Measurements from ENCODE around the gene PDF. TPM values are rescaled to one million over a fixed set of nuclear protein-coding genes. Genes with fewer than 3 reads are reported as not detected.
A peak's percentile ranks its signal among the peaks of the same experiment; 100 is the strongest.

PDF gene, protein sequence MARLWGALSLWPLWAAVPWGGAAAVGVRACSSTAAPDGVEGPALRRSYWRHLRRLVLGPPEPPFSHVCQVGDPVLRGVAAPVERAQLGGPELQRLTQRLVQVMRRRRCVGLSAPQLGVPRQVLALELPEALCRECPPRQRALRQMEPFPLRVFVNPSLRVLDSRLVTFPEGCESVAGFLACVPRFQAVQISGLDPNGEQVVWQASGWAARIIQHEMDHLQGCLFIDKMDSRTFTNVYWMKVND
- 1 to 10 TPM; 5.7 to 6.0 TPM for total RNA-seq
- 1 to 10 TPM; 3.6 to 4.0 TPM for polyA plus RNA-seq
- long read RNA-seq, donor 1, transcript PDF-201 (2 exons, 1,158 nt): major isoform, 6 of 6 reads
- long read RNA-seq, donor 1, partial matches to known transcripts: 0 of 6 reads
- long read RNA-seq, donor 1, other reads (novel, unspliced or antisense): 0 of 6 reads
- long read RNA-seq, donor 2, partial matches to known transcripts: 0 of 2 reads
- long read RNA-seq, donor 2, other reads (novel, unspliced or antisense): 0 of 2 reads

DNA sequence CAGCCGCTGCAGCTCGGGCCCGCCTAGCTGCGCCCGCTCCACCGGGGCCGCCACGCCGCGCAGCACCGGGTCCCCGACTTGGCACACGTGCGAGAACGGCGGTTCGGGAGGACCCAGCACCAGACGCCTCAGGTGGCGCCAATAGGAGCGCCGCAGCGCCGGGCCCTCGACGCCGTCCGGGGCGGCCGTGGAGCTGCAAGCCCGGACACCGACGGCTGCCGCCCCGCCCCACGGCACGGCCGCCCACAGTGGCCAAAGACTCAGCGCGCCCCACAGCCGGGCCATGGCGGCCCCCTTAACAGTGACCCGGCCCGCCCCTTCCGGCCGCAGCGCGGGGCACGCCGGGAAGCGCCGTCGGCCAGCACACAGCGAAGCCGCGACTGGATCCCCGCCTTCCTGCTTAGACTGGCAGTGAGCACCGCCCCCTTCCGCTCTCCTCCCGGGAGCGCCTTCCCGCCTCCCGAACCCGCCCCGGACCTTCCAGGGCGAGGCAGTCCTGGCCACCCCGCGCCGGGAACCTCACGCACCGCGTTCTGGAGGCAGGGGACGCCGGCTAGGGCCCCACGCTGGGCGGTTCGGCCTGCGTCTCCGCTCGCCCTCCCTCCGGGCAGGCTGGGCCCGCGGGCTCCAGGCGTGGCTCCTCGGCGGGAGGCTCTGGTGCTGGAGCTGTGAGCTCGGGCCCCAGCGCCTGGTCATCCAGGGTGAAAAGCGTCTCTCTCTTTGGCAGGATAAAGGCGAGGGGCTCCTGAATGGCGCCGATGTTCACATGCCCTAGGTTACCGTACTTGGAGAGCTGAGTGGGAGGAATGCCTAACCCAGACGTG lies at the start of gene PDF:
PDF (minus strand) TSS at position 303 of the 824 bp plus-strand sequence; CDS start at position 285, 18 bp downstream.
- Histone ChIP-seq H3K4me1 (ENCODE audit: control insufficient read depth in 1 of 2, insufficient read depth in 2 of 2, low read length in 2 of 2) (no peaks in the 10 kb centered on the region), H3K4me3 (ENCODE audit: low read length in 2 of 2) (peak within 1 kb of the TSS; percentile 65 to 67), H3K9me3 (ENCODE audit: control insufficient read depth, low read length) (no peaks in the 10 kb centered on the region), H3K27me3 (ENCODE audit: control insufficient read depth in 1 of 2, insufficient read depth in 2 of 2, low read length in 1 of 2) (no peaks in the 10 kb centered on the region), H3K27ac (ENCODE audit: low read depth in 1 of 2, low read length in 2 of 2) (peak within 1 kb of the TSS; percentile 83 to 93), H3K36me3 (ENCODE audit: control insufficient read depth in 1 of 2, insufficient read depth in 2 of 2, low read length in 1 of 2) (peaks cover 2 to 11% of the 10 kb centered on the region in 2 donors)
- intact Hi-C loops (cut with DNase I): no loop called here
- WGBS, 2 donors: 0 to 1% methylated on average over 83 to 93 of the region's 93 CpGs
- ATAC-seq (ENCODE audit: low FRiP score): peak; percentile 97
- peak; percentile 96 to 98 for DNase-seq

DNA sequence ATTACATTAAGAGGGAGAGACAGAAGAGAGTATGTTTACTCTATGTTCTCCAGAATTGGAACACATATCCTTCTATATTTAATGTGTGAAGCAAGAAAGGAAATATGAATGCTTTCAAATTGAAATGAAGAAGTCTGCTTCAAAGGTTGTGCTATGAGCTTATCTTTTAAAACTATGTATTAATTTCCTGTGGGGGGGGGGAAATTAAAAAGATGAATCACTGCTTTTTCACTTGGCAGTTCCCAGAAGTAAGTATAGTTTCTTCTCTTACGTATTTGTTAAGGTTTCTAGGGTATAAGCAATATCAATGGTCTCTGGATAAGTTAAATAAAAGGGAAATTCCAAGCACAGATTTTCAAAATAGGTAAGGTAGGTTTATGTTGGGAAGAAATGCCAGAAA lies 48.4 kb upstream of the PDF start:
- H3K4me1 ChIP-seq (ENCODE audit: control insufficient read depth in 1 of 2, insufficient read depth in 2 of 2, low read length in 2 of 2): peaks cover 0 to 2% of the 10 kb centered on the region in 2 donors
- intact Hi-C loops (cut with DNase I): no loop called here
- no peaks in the 10 kb centered on the region for H3K9me3 ChIP-seq (ENCODE audit: control insufficient read depth, low read length)
- no peak for ATAC-seq (ENCODE audit: low FRiP score)
- no peaks in the 10 kb centered on the region for H3K27me3 ChIP-seq (ENCODE audit: control insufficient read depth in 1 of 2, insufficient read depth in 2 of 2, low read length in 1 of 2)
- H3K4me3 ChIP-seq (ENCODE audit: low read length in 2 of 2): no peak overlapping the region
- no peak for DNase-seq
- H3K27ac ChIP-seq (ENCODE audit: low read depth in 1 of 2, low read length in 2 of 2): no peak overlapping the region
- WGBS, 2 donors: 30 to 48% methylated on average over 1 of the region's 1 CpG
- peaks cover 3 to 6% of the 10 kb centered on the region in 2 donors for H3K36me3 ChIP-seq (ENCODE audit: control insufficient read depth in 1 of 2, insufficient read depth in 2 of 2, low read length in 1 of 2)

DNA sequence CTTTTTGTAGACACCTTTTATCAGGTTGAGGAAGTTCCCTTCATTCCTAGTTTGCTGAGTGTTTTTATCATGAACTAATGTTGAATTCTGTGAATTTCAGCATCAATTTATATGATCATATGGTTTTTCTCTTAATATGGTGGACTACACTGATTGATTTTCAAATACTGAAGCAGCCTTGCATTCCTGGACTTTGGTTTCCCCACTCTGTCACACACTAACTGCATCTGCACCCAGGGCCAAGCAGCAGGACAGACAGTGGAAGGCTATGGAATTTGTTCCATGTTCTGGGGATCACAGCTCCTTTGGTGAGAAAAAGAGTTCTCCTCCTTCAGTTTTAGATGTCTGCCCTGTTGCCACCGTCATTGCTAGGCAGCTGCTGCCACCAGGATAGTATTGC lies 47.6 kb upstream of the PDF start:
- Histone ChIP-seq H3K4me1 (ENCODE audit: control insufficient read depth in 1 of 2, insufficient read depth in 2 of 2, low read length in 2 of 2) (no peaks in the 10 kb centered on the region), H3K36me3 (ENCODE audit: control insufficient read depth in 1 of 2, insufficient read depth in 2 of 2, low read length in 1 of 2) (peaks cover 3 to 6% of the 10 kb centered on the region in 2 donors), H3K27ac (ENCODE audit: low read depth in 1 of 2, low read length in 2 of 2) (no peak overlapping the region), H3K4me3 (ENCODE audit: low read length in 2 of 2) (no peak overlapping the region), H3K9me3 (ENCODE audit: control insufficient read depth, low read length) (no peaks in the 10 kb centered on the region), H3K27me3 (ENCODE audit: control insufficient read depth in 1 of 2, insufficient read depth in 2 of 2, low read length in 1 of 2) (no peaks in the 10 kb centered on the region)
- no peak for DNase-seq
- ATAC-seq (ENCODE audit: low FRiP score): no peak
- 91 to 94% methylated on average over 1 of the region's 1 CpG for WGBS, 2 donors
- intact Hi-C loops (cut with DNase I): no loop called here

DNA sequence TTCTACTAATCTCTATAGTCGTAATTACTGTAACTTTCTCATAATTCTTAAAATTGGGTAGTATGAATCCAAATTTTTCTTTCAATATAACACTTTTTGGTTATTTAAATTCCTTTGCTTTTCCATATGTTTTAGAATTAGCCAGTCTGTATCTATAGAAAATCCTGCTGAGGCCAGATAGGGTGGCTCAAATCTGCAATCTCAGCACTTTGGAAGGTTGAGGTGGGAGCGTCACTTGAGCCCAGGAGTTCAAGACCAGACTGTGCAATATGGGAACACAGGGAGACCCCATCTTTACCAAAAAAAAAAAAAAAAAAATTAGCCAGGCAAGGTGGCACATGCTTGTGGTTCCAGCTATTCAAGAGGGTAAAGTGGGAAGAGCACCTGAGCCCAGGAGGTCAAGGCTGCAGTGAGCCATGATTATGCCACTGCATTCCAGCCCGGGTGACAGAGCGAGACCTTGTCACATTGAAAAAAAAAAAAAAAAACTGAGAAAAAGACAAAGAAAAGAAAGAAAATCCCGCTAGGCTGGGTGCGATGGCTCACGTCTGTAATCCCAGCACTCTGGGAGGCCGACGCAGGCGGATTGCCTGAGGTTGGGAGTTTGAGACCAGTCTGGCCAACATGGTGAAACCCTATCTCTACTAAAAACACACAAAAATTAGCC lies 46.1 kb upstream of the PDF start:
- Histone ChIP-seq H3K27ac (ENCODE audit: low read depth in 1 of 2, low read length in 2 of 2) (no peak overlapping the region), H3K36me3 (ENCODE audit: control insufficient read depth in 1 of 2, insufficient read depth in 2 of 2, low read length in 1 of 2) (peaks cover 0 to 5% of the 10 kb centered on the region in 2 donors), H3K9me3 (ENCODE audit: control insufficient read depth, low read length) (no peaks in the 10 kb centered on the region), H3K4me3 (ENCODE audit: low read length in 2 of 2) (no peak overlapping the region), H3K27me3 (ENCODE audit: control insufficient read depth in 1 of 2, insufficient read depth in 2 of 2, low read length in 1 of 2) (no peaks in the 10 kb centered on the region), H3K4me1 (ENCODE audit: control insufficient read depth in 1 of 2, insufficient read depth in 2 of 2, low read length in 2 of 2) (no peaks in the 10 kb centered on the region)
- intact Hi-C loops (cut with DNase I): no loop called here
- no peak for ATAC-seq (ENCODE audit: low FRiP score)
- no peak for DNase-seq
- 94 to 95% methylated on average over 10 of the region's 10 CpGs for WGBS, 2 donors

DNA sequence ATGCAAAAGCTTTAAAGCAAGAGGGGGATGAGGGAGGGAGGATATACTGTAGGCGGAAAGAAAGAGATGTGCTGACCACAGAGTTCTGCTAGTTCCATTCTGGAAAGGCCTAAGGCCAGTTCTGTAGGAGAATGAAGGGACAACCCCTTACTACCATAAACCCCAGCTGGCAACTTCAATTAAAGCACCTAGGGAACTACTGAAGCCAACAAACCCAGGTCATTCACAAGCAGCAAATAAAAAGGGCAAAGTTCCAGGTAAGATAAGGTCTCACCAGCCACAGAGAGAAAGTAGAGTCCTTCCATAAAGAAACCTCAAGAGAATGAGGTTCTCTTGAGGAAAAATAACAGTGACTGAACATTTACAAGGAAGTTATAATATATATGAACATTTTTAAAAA lies 42.6 kb upstream of the PDF start:
- DNase-seq: no peak
- Histone ChIP-seq H3K36me3 (ENCODE audit: control insufficient read depth in 1 of 2, insufficient read depth in 2 of 2, low read length in 1 of 2) (peaks cover 5 to 7% of the 10 kb centered on the region in 2 donors), H3K4me3 (ENCODE audit: low read length in 2 of 2) (no peak overlapping the region), H3K4me1 (ENCODE audit: control insufficient read depth in 1 of 2, insufficient read depth in 2 of 2, low read length in 2 of 2) (no peaks in the 10 kb centered on the region), H3K27ac (ENCODE audit: low read depth in 1 of 2, low read length in 2 of 2) (no peak overlapping the region), H3K27me3 (ENCODE audit: control insufficient read depth in 1 of 2, insufficient read depth in 2 of 2, low read length in 1 of 2) (no peaks in the 10 kb centered on the region), H3K9me3 (ENCODE audit: control insufficient read depth, low read length) (no peaks in the 10 kb centered on the region)
- no peak for ATAC-seq (ENCODE audit: low FRiP score)
- 92 to 96% methylated on average over 1 of the region's 1 CpG for WGBS, 2 donors
- intact Hi-C loops (cut with DNase I): no loop called here

DNA sequence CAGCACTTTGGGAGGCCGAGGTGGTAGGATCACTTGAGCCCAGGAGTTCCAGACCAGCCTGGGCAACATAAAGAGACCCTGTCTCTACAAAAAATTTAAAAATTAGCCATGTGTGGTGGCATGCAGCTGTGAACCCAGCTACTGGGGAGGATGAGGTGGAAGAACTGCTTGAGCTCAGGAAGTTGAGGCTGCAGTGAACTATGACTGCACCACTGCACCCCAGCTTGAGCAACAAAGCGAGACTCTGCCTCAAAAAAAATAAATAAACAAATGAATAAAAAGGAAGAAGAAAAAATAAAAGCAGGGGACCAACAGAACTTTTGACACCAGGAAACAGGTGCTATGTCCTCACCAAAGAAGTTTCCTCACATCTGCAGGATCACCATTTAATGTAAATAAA lies 41.2 kb upstream of the PDF start:
- Histone ChIP-seq H3K4me3 (ENCODE audit: low read length in 2 of 2) (no peak overlapping the region), H3K4me1 (ENCODE audit: control insufficient read depth in 1 of 2, insufficient read depth in 2 of 2, low read length in 2 of 2) (no peaks in the 10 kb centered on the region), H3K27me3 (ENCODE audit: control insufficient read depth in 1 of 2, insufficient read depth in 2 of 2, low read length in 1 of 2) (no peaks in the 10 kb centered on the region), H3K27ac (ENCODE audit: low read depth in 1 of 2, low read length in 2 of 2) (no peak overlapping the region), H3K9me3 (ENCODE audit: control insufficient read depth, low read length) (no peaks in the 10 kb centered on the region), H3K36me3 (ENCODE audit: control insufficient read depth in 1 of 2, insufficient read depth in 2 of 2, low read length in 1 of 2) (peaks cover 7 to 12% of the 10 kb centered on the region in 2 donors)
- intact Hi-C loops (cut with DNase I): no loop called here
- DNase-seq (no peak), ATAC-seq (ENCODE audit: low FRiP score) (no peak)
- 95 to 96% methylated on average over 2 of the region's 2 CpGs for WGBS, 2 donors

DNA sequence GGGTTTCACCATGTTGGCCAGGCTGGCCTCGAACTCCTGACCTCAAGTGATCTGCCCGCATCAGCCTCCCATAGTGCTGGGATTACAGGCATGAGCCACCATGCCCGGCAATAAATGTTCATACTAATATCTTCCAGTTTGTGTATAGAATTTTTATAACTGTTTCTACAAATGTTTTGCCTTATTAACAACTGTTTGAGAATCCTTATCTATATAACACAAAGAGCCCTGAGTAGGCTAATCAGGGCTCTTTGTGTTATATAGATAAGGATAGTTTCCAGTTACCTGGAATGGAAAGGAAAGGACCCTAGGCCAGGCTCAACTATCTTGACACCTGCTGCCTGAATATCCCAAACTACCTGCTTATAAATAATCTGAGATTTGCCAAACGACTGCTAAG lies 38.5 kb upstream of the PDF start:
- intact Hi-C loops (cut with DNase I): no loop called here
- DNase-seq: no peak
- 91 to 95% methylated on average over 4 of the region's 4 CpGs for WGBS, 2 donors
- Histone ChIP-seq H3K4me3 (ENCODE audit: low read length in 2 of 2) (no peak overlapping the region), H3K27me3 (ENCODE audit: control insufficient read depth in 1 of 2, insufficient read depth in 2 of 2, low read length in 1 of 2) (no peaks in the 10 kb centered on the region), H3K36me3 (ENCODE audit: control insufficient read depth in 1 of 2, insufficient read depth in 2 of 2, low read length in 1 of 2) (peaks cover 10 to 14% of the 10 kb centered on the region in 2 donors), H3K27ac (ENCODE audit: low read depth in 1 of 2, low read length in 2 of 2) (no peak overlapping the region), H3K9me3 (ENCODE audit: control insufficient read depth, low read length) (no peaks in the 10 kb centered on the region), H3K4me1 (ENCODE audit: control insufficient read depth in 1 of 2, insufficient read depth in 2 of 2, low read length in 2 of 2) (no peaks in the 10 kb centered on the region)
- no peak for ATAC-seq (ENCODE audit: low FRiP score)

DNA sequence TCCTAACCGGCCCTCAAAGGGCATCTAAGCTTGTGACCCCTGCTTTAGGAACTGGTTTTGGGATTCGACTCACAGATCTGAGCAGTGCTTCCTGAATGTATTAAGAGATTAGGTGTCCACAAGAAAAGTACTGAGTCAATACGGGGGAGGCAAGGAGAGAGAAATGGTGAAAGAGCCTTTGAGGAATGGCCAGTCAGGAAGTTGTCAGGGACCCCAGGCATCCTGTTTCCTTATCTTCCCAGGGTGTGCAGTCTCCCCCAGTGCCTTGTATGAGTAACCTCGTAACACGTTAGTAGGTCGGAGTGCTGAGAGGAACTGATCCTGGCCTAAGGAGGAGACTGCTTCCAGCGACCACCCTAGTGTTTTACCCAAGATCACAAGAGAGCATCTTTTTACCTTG lies 37.6 kb upstream of the PDF start:
- Histone ChIP-seq H3K4me1 (ENCODE audit: control insufficient read depth in 1 of 2, insufficient read depth in 2 of 2, low read length in 2 of 2) (no peaks in the 10 kb centered on the region), H3K27me3 (ENCODE audit: control insufficient read depth in 1 of 2, insufficient read depth in 2 of 2, low read length in 1 of 2) (no peaks in the 10 kb centered on the region), H3K36me3 (ENCODE audit: control insufficient read depth in 1 of 2, insufficient read depth in 2 of 2, low read length in 1 of 2) (peaks cover 10 to 13% of the 10 kb centered on the region in 2 donors), H3K4me3 (ENCODE audit: low read length in 2 of 2) (no peak overlapping the region), H3K27ac (ENCODE audit: low read depth in 1 of 2, low read length in 2 of 2) (no peak overlapping the region), H3K9me3 (ENCODE audit: control insufficient read depth, low read length) (no peaks in the 10 kb centered on the region)
- no peak for DNase-seq
- no peak for ATAC-seq (ENCODE audit: low FRiP score)
- intact Hi-C loops (cut with DNase I): no loop called here
- WGBS, 2 donors: 78 to 84% methylated on average over 7 of the region's 7 CpGs
